MCF 10A (cell line): ENCODE results near the gene BARX2. TPM values are rescaled to one million over a fixed set of nuclear protein-coding genes. Genes with fewer than 3 reads are reported as not detected.
A peak's percentile ranks its signal among the peaks of the same experiment; 100 is the strongest.
"Not testable (repeated sequence)": the region's sequence is repeated elsewhere in the genome, so short reads cannot be mapped to it uniquely, and the experiment has no call there.

Source experiments
- Bru-seq: library from RNA; stranded (reverse); fragments of 400-500 nt; gene quantifications from one replicate; lab custom pipeline; 2021; lab: Mats Ljungman, UMichigan
- BruChase-seq, 2 experiments: library from RNA; stranded (reverse); fragments of 400-500 nt; gene quantifications; one replicate each; lab custom pipeline; 2021; lab: Mats Ljungman, UMichigan
- BruUV-seq: library from RNA; stranded (reverse); fragments of 400-500 nt; replicated peaks from 2 replicates; lab custom pipeline; 2021; lab: Mats Ljungman, UMichigan
- CTCF ChIA-PET: fragments of 300-600 bp; sonication (Branson Sonifier 250); formaldehyde crosslinking; extraction: SDS; loops from one replicate; lab custom pipeline; 2021; ENCODE audit warnings: antibody characterized with exemption, inconsistent platforms; lab: Yijun Ruan, JAX
- POLR2A ChIA-PET: fragments of 300-600, 350-650 bp; sonication (Branson Sonifier 250); formaldehyde crosslinking; extraction: SDS; loops from one replicate; lab custom pipeline; 2020; ENCODE audit warnings: antibody characterized with exemption, inconsistent platforms; lab: Yijun Ruan, JAX
- DNase-seq: peaks from one replicate; pipeline ENCODE4 v3.0.0-alpha.2; 2018; ENCODE audit not compliant: unreplicated experiment
- H3K27ac Mint-ChIP-seq: one replicate; pipeline ENCODE4 v1.8.0; 2022; ENCODE audit warnings: mild to moderate bottlenecking, low read depth, mixed read lengths; ENCODE audit not compliant: unreplicated experiment
- H3K27me3 Mint-ChIP-seq: one replicate; pipeline ENCODE4 v1.8.0; 2022; ENCODE audit warnings: mixed read lengths; ENCODE audit not compliant: insufficient read depth, unreplicated experiment
- H3K36me3 Mint-ChIP-seq: one replicate; pipeline ENCODE4 v1.8.0; 2022; ENCODE audit warnings: mild to moderate bottlenecking, moderate library complexity, mixed read lengths; ENCODE audit not compliant: insufficient read depth, unreplicated experiment
- H3K4me1 Mint-ChIP-seq: one replicate; pipeline ENCODE4 v1.8.0; 2022; ENCODE audit warnings: mixed read lengths; ENCODE audit not compliant: insufficient read depth, unreplicated experiment
- H3K4me3 Mint-ChIP-seq: one replicate; pipeline ENCODE4 v1.8.0; 2022; ENCODE audit warnings: mild to moderate bottlenecking, moderate library complexity, mixed read lengths; ENCODE audit not compliant: unreplicated experiment
- H3K9me3 Mint-ChIP-seq: one replicate; pipeline ENCODE4 v1.8.0; 2022; ENCODE audit warnings: mixed read lengths; ENCODE audit not compliant: unreplicated experiment
- CTCF ChIP-seq: fragments of 200-600 bp; IDR thresholded peaks from one replicate; pipeline ENCODE4 v1.8.0; 2022; ENCODE audit warnings: antibody characterized with exemption, mild to moderate bottlenecking; ENCODE audit not compliant: unreplicated experiment
- intact Hi-C: fragments of 100-400 bp; cut with micrococcal nuclease; formaldehyde crosslinking; loops from 2 replicates; pipeline ENCODE4 v1.14.1; 2022
- long read RNA-seq: library from polyadenylated mRNA; stranded (forward); transcript quantifications from one replicate; pipeline ENCODE4 v2.0.0, GENCODE V29; 2022
- total RNA-seq: library from RNA; stranded (reverse); gene quantifications from 2 replicates; pipeline ENCODE4 v1.2.3, GENCODE V29; 2022

The BARX2 gene
- total RNA-seq (not detected in 2 replicates), Bru-seq, nascent RNA (percentile 11 among the genes with signal in this experiment), BruChase-seq, experiment 1, labeled RNA remaining after a 6-hour chase (percentile 6 among the genes with signal in this experiment), BruChase-seq, experiment 2, labeled RNA remaining after a 2-hour chase (percentile 3 among the genes with signal in this experiment)
- long read RNA-seq: 0 reads

- POLR2A ChIA-PET: interaction anchor here (0.6 to 1.5 kb wide), 4 partner anchors 10 to 395 kb away, joined by 3 to 5 read pairs (median 4); no protein-coding TSS in a partner anchor
- no peaks in the 10 kb centered on the region for H3K36me3 Mint-ChIP-seq
- H3K9me3 Mint-ChIP-seq: no peaks in the 10 kb centered on the region
- CTCF ChIA-PET: interaction anchor here (0.5 to 3.0 kb wide), 53 partner anchors 9 to 432 kb away, joined by 3 to 75 read pairs (median 4); no protein-coding TSS in a partner anchor
- no TSS peak for BruUV-seq
- no peak within 1 kb of the TSS for H3K27ac Mint-ChIP-seq
- peaks cover 6% of the 10 kb centered on the region for H3K4me1 Mint-ChIP-seq
- peaks cover 96% of the 10 kb centered on the region for H3K27me3 Mint-ChIP-seq
- peak; percentile 72 for DNase-seq
- H3K4me3 Mint-ChIP-seq: peak within 1 kb of the TSS; percentile 65
- TF ChIP-seq CTCF: peak; percentile 63
- intact Hi-C loops: loop anchor here (1.0 to 2.0 kb wide), 3 partner anchors 277 to 375 kb away; no protein-coding TSS in a partner anchor
Observed at GRCh38 chr11:129375751-129376657, at the start of gene BARX2. BARX2 (plus strand) TSS chr11:129375848; CDS start chr11:129376036, 188 bp downstream.

- Mint-ChIP-seq H3K27me3 (no peaks in the 10 kb centered on the region), H3K36me3 (no peaks in the 10 kb centered on the region), H3K4me3 (no peak overlapping the region), H3K9me3 (no peaks in the 10 kb centered on the region), H3K4me1 (peaks cover 9% of the 10 kb centered on the region), H3K27ac (no peak overlapping the region)
- ChIA-PET POLR2A (interaction anchor here (1.2 kb wide), 1 partner anchor 10 kb away, joined by 6 read pairs; no protein-coding TSS in a partner anchor), CTCF (interaction anchor here (0.6 to 8.0 kb wide), 2 partner anchors 209 to 424 kb away, joined by 3 to 62 read pairs; no protein-coding TSS in a partner anchor)
- TF ChIP-seq CTCF: no peak
- BruUV-seq: no TSS peak
- DNase-seq: no peak
- intact Hi-C loops: no loop called here
Observed at GRCh38 chr11:129326921-129327320, 48.7 kb upstream of the BARX2 start.

- intact Hi-C loops, H3K9me3 Mint-ChIP-seq, H3K4me3 Mint-ChIP-seq, BruUV-seq, H3K27ac Mint-ChIP-seq, H3K36me3 Mint-ChIP-seq, H3K27me3 Mint-ChIP-seq, DNase-seq: not testable (repeated sequence)
- ChIA-PET CTCF (interaction anchor here (0.6 to 8.0 kb wide), 6 partner anchors 10 to 423 kb away, joined by 3 to 62 read pairs (median 4); no protein-coding TSS in a partner anchor), POLR2A (interaction anchor here (0.6 to 1.2 kb wide), 2 partner anchors 11 to 19 kb away, joined by 5 to 6 read pairs; no protein-coding TSS in a partner anchor)
- peaks cover 12% of the 10 kb centered on the region for H3K4me1 Mint-ChIP-seq
Observed at GRCh38 chr11:129327708-129328107, 47.9 kb upstream of the BARX2 start.

DNA sequence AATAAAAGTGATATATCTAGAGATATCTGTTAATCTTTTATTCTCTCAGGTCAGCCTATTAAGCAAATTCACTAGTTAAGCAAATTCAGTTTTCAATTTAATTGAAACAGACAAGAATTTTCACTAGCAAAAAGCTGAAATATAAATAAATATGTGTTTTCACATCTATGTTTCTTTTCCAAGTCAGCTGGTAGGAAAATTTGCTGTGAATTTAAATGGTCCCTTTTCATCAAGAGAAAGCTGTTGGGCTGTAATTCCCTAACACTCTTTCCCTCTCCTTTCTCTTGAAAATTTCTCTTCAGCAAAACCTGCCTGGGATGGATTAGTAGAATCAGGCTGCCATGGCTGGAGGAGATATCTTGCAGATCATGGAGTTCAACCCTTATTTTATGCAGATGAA, 46.9 kb upstream of the BARX2 start:
- H3K36me3 Mint-ChIP-seq: no peaks in the 10 kb centered on the region
- CTCF ChIA-PET: interaction anchor here (0.6 to 8.0 kb wide), 6 partner anchors 10 to 211 kb away, joined by 3 to 62 read pairs (median 3); no protein-coding TSS in a partner anchor
- TF ChIP-seq CTCF: no peak
- intact Hi-C loops: no loop called here
- no TSS peak for BruUV-seq
- no peaks in the 10 kb centered on the region for H3K9me3 Mint-ChIP-seq
- no peaks in the 10 kb centered on the region for H3K27me3 Mint-ChIP-seq
- no peak overlapping the region for H3K27ac Mint-ChIP-seq
- peaks cover 12% of the 10 kb centered on the region for H3K4me1 Mint-ChIP-seq
- POLR2A ChIA-PET: no interaction called here
- H3K4me3 Mint-ChIP-seq: no peak overlapping the region
- DNase-seq: no peak
